Breast epithelium (tissue), 3 donors: ENCODE measurements around the gene FTH1.

ENCODE experiments used
- POLR2A ChIP-seq: fragments of 450-650 bp; IDR thresholded peaks from one replicate; pipeline ENCODE4 v1.6.1; 2016; ENCODE audit warnings: antibody characterized with exemption, mild to moderate bottlenecking, moderate library complexity
- POLR2AphosphoS5 ChIP-seq, 3 donors: sonication (generic); formaldehyde crosslinking; IDR thresholded peaks; one replicate each; pipeline ENCODE4 v1.6.1; 2017; ENCODE audit warnings: antibody characterized with exemption in 3 of 3
- TF ChIP-seq, protein P1 (sequence below), 3 donors: fragments of 450-650 bp; IDR thresholded peaks; one replicate each; pipeline ENCODE4 v1.5.1; 2016 to 2017; ENCODE audit warnings: antibody characterized with exemption in 3 of 3, mild to moderate bottlenecking in 3 of 3, moderate library complexity in 3 of 3

DNA sequence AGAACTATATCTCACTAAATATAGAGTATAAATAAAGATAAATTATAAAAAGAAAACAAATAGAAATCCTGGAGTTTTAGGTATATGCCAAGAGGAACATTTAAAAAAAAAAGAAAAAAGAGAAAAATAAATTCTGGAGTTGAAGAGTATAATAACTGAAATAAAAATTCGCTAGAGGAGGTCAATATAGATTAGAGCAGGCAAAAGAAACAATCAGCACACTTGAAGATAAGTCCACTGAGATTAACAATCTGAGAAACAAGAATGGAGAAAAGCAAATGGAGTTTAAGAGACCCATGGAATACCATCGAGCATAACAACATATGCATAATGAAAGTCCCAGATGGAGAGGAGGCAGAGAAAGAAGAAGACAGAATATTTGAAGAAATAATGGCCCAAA, 31.6 kb downstream of the FTH1 start:
- TF ChIP-seq, protein P1, sequence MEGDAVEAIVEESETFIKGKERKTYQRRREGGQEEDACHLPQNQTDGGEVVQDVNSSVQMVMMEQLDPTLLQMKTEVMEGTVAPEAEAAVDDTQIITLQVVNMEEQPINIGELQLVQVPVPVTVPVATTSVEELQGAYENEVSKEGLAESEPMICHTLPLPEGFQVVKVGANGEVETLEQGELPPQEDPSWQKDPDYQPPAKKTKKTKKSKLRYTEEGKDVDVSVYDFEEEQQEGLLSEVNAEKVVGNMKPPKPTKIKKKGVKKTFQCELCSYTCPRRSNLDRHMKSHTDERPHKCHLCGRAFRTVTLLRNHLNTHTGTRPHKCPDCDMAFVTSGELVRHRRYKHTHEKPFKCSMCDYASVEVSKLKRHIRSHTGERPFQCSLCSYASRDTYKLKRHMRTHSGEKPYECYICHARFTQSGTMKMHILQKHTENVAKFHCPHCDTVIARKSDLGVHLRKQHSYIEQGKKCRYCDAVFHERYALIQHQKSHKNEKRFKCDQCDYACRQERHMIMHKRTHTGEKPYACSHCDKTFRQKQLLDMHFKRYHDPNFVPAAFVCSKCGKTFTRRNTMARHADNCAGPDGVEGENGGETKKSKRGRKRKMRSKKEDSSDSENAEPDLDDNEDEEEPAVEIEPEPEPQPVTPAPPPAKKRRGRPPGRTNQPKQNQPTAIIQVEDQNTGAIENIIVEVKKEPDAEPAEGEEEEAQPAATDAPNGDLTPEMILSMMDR (IDR thresholded peaks at IDR 0.05): no peak
- TF ChIP-seq POLR2A (no peak), POLR2AphosphoS5 (IDR thresholded peaks at IDR 0.05) (no peak)
